OCI-M2 (cell line): ENCODE measurements around the gene LYL1.

Experiments used
- DNase-seq: peaks from one replicate; lab custom pipeline; 2025; ENCODE audit not compliant: unreplicated experiment; lab: John Stamatoyannopoulos, UW

Gene LYL1

DNA sequence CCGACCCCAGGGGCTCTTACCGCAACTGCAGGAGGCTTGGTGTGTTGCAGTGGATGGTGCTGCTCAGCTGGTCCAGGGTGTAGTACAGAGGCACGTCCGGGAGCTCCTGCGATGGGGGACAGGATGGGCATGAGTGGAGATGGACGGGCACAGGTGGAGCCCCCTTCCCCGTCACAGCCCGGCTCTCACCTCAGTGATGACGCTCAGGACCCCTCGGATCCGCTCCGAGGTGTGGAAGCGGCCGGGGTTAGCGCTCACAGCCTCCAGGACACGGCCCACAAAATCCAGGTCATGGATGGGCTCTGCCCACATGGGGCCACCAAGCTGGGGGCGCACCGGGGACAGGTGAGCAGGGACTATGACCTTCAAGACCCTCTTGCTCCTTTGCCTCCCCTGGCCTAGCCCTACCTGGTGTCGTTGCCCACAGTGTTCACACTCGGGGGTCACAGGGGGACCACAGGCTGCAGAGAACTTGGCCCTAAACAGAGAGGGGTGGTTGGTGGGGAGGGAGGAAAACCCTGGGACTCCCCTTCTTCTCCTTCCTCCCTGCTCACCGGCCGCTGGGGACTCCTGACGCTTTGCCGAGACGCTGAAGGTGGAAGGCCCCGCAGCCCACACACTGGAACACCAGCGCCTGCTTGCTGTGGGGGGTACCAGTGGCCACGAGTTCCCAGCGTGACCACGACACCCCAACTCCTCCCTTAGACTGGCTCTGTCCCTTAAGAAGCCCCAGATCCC lies 6.9 kb upstream of the LYL1 start:
- DNase-seq: no peak

DNA sequence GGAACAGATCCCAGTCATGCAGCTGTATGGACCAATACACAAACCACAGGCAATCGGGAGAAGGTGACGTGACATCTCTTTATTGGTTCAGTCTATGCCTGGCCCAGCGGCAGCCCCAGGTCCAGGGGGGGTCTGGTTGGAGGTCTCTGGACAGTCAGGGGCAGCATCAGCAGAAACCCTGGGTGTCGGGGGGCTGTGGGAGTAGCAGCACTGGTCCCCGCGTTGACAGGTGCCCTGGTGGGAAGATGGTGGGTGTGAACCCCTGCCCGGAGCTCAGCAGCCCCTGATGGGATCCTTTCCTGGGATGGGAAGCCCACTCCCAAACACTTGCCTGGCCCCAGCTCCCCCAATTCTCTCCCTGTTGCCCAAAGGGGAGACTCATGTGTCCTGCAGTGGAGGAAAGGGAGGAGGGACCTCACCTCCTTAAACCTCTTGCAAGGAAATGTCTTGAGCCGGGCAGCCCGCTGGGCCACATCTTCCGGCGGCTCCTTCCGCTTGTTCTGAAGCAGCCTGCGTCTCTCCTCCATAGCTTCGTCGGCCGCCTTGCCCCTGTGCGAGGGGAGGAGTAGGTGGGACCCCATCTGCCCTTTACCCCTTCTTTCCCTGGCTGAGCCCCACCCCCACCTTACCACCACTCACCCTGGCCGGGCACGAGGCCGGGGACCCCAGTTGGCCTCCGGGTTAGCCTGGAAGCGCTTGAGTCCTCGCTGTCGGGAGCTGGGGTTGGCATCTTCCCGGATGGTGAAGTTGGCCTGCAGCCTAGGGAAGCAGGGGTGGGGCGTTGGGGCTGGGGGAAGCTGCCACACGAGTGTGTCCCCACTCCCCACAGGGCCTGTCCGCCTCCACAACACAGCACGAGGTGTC lies 2.4 kb upstream of the LYL1 start:
- no peak for DNase-seq

DNA sequence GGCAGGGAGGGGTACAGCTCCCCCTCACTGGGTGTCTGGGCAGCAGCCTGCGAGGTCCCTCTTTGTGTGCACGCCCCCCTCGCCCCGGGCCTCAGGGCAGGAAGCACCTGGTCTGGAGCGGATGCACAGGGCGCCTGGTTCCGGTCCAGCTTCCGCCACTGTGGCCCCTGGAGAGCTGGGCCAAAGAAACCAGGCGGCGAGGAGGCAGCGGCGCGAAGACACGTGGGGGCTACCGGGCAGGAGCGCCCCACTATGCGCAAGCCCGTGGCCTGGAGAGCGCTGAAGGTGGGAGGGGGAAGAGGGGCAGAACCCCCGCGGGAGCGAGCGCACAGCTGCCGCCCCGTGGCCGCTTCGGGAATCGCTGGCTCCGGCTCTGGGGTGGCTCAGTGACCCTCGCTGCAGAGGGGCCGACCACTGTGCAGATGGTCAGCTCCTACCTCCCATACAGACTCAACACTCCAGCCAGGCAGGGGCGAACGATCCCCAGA lies 1.7 kb upstream of the LYL1 start:
- DNase-seq: no peak

DNA sequence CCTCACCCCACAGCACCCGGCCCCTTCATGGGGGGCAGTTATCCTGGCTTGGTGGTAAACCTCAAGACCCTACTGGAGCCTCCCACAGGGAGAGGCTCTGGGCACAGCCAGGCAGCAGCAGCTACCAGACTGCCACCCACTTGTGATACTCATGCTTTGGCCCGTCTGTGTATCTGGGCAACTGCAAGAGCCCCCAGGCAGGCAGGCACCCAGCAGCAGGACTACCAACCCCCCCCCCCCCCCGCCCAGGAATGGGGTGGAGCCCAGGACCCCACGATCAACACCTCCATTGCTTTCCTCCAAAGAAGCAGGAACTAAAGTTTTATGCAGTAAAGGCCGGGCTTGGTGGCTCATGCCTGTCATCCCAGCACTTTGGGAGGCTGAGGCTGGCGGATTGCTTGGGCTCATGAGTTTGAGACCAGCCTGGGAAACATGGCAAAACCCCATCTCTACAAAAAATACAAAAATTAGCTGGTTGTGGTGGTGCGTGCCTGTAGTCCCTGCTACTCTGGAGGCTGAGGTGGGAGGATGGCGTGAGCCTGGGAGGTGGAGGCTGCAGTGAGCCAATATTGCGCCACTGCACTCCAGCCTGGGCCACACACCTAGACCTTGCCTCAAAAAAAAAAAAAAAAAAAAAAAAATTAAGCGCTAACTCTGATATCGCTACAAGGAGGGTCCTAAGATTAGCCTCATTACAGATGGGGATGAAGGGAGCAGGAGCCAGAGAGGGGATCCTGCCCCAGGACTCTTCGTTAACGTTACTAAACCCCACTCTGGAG lies 1.1 kb upstream of the LYL1 start:
- DNase-seq: no peak

DNA sequence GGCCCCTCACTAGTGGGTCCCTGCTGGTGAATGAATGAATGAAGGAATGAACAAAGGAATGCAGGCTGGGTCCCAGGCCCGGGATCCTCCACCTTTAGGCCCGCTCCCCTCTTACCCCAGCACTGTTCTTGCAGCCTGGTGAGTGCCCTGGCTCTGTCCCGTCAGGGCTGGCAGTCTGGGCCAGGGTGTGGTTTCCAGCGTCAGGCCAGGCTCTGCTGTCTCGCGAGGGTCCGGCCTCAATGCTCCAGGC lies 317 bp downstream of the LYL1 start:
- DNase-seq: no peak

DNA sequence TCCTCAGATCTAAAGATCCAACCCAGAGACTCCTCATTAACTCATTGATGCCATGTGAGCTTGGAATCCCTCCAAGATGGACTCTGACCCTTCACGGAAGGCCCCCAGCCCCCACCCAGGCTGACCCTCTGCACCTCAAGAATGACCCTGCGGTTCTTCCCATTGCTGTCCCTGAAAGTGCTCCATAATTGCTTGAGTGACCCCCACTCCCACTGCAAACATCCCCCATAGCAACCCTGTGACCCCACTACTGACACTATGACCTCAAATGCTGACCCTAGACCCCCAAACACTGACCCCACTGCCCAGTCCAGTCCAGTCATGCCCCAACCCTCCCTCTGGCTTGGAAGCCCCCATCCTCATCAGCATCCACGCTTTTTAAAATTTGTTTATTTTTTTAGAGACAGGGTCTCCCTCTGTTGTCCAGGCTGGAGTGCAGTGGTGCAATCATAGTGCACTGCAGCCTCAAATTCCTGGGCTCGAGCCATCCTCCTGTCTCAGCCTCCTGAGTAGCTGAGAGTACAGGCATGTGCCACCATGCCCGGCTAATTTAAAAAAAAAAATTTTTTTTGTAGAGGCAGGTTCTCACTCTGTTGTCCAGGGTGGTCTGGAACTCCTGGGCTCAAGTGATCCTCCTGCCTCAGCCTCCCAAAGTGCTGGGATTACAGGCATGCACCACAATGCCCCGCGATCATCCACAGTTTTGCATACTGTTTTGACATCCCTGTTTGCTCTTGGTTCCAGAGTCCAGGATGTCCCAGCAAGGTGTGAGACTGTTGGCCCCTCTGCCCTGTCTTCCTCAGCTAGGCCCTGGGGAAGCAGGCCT lies 855 bp downstream of the LYL1 start:
- DNase-seq: no peak

DNA sequence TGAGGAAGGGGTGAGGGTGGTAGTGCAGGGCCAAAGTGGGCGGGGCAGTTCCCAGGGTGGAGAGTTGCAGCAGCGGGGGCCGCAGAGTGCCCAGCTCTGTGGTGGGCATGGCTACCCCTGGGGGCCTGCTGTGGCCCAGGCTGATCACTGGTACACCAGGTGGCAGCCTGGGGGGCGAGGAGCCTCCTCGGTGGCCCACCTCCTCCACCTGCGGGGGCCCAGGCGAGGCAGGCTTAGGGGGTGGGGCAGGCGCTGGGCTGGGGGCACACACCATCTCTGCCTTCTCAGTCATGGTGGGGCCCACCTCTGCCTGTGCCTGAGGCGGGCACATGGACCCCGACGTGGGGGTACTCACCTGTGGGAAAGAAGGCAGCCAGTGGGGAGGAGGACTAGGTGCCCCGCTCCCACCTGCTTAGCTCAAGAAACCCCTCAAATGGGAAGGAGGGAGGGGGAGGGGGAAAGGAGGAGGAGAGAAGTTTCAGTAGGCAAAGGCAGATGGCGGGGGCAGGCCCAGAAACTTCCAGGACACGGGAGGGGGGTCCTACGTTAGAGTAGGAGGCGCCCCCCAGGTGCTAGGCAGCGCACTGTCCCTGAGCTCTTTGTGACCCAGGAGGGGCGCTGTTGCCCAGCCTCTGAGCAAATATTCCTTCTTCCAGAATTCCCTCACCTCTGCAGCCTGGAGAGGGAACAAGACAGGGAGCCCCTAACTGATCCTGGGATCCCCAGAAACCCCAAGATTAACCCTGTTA lies 1.6 kb downstream of the LYL1 start:
- DNase-seq: no peak

DNA sequence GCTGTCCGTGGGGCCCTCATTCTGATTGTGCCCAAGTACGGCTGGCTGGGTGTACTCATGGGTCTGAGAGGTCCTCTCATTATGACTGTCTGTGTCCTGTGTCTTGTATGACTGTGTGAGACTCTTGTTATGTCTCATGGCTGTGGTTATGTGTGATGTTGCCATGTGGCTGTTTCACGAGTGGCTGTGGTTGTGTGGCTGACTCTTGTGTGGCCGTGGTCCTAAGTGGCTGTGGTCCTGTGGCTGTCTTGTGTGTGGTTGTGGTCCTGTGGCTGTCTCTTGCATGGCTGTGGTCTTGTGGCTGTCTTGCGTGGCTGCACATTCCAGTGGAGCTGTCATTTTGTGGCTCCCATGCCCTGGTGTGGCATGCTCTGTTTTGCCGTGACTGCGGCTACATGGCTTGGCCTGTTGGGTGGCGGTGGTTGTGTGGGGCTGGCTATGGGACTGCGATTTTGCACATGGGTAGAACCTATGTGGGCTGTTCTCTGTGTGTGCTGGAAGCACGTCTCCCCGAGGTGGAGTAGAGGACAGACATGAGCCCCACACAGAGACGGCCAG lies 2.5 kb downstream of the LYL1 start:
- no peak for DNase-seq

DNA sequence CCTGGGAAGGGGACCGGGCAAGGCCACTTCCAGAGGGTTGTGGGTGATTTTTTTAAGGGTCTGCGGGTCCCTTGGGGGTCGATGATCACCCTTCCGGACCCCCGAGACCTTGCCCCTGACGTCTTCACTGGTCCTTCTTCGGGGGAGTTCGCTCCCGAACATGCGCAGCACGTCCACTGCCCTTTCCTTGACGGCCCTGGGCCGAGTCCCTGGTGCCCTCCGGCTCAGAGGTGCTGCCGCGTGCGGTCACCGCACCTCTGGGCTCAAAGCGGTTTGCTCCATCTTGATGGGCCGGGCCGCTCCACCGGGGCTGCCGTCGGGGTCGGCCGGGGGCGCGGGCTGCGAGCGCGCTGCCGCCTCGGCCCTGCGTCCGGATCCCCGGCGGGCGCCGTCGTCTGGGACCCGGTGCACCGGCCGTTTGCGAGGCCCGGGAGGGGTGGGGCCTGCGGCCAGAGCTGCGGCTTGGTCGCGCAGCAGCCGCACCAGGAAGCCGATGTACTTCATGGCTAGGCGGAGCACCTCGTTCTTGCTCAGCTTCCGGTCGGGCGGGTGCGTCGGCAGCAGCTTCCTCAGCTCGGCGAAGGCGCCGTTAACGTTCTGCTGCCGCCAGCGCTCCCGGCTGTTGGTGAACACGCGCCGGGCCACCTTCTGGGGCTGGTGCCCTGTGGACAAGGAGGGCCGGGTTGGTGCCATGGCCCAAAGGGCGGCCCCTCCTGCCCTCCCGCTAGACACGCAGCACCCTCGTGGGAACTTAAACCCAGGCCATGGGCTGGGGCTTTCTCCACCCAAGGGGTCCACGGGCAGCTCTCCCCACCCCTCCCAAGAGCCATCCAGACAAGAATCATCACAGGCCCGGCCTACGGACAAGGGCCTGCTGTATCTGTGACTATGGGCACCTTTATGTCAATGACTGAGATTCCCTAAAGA lies 3.3 kb downstream of the LYL1 start:
- no peak for DNase-seq

DNA sequence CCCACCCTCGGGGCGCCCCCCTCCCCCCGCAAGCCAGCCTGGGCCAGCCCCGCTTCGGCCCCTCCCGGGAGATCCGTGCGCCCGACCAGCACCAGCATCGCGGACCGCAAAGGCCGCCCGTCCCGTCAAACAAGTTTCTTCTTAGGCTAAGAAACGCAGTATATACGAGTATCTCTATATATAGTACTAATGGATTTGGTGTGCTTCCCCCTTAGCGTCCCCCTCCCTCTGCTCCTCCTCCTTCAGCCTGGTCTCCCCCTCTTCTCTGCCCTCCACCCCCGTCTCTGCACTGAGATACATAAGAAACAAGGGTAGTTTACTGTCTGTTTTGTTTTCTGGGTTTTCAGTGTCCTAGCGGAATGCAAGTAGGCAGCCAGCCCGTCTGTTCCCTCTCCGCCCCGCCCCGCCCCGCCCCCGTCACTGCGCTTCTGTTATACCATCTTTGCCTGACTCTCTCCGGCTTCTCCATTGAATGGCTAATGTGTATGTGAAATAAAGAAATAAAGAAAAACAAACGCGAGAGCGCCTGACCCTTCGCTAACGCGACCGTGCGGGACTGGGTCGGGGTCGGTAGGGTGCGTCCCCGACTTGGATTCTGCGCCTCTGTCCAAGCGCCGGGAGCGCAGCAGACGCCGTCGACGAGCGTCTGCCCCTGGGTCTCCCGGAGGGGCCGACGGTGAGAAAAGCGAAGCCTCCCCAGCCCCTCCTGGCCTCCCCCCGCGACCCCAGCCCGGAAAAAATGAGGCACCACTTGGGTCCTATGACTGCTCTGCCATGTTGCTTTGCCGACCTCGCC lies 4.2 kb downstream of the LYL1 start:
- no peak for DNase-seq

DNA sequence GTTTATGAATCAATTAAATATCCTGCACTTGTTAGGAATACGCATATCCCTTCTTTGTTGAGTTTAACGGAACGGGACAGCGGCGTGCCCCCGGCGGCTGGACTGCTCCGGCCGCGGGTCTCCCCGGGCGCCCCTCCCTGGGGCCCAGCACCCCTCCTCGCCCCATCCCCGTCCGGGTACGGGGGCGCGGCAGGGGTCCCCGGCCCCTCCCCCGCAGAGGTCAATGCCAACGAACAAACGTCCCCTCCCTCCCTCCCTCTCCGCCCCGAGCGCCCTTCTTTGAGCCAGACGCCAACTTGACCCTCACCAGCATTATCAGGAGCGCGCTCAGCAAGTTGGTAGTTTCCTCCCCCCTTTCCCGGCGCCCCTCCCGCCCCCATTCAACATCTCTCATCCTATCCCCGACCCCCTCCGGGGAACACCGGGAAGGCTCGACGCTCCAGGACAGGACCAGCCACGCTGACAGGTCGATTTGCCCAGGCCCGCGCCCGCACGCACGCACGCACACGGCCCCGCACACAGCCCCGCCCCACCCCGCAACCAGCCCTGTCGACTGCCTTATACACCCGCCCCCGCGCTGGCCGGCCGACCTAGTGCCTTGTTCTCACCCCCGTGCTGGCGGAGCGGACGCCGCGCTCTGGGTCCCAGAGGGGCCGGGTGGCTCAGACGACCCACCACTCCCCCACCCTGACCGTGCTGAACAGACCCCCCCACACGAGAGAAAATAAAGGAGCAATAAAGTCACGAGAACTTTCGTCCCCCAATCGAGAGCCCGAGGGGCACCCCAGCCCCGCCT lies 5.0 kb downstream of the LYL1 start:
- no peak for DNase-seq

DNA sequence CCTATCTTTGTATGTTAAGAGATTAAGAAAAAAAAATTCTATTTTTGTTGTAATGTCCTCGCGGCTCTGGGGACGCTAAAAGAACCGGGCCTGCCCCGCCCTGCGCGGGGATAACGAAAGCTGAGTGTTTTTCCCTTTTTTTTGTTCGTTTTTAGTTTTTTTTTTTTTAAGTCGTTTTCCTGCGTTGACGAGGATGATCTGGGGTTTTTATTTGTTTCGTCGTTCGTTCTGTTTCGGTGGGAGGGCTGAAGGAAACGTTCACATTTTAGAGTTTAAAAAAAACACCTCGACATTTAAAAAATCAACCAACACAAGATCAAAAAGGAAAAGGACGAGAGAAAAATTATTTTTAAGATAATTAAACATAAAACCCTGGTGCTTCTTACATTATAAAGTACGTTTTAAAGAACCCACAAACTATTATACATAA lies 5.6 kb downstream of the LYL1 start:
- no peak for DNase-seq

DNA sequence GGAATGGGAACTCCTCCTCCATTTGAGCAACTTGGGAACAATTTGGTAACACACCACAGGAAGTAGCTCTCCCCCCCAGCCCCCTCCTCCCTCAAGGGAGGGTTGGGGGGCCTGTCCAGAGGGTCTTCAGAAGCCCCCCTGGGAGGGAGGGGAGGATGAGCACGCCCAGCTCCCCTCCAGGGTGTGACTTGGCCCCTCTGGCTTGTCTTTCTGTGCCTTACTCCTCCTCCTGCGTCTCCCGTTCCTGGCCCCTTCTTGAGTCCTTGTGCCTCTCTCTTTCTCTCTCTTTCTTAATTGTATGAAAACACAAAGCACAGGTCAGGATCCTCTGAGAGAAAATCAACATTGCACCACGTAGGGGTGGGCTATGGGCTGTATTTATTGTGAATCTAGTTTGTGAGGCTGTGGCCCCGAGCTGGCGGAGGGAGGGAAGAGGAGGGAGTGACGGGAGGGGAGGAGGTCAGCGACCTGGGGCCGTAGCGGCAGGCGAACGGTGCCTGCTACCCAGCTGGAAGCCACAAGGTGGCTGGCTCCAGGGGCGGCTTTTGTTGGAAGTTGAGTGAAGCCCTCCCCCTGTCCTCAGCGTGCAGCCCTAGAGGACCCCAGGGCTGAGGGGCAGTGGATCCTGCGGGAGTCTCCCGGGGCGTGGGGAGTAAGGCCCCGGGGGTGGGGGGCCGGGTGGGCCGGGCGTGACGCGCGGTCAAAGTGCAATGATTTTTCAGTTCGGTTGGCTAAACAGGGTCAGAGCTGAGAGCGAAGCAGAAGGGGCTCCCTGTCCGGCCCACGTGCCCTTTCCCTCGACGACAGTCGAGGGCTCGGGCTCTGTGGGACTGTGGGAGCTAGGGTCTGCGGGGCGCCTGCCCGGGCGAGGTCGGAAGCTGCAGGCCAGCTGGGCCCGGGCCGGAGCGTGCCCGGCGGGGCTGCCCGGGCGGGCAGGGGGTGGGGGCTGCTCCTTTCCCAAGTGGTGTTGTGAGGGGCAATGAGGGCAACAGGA lies 6.4 kb downstream of the LYL1 start:
- DNase-seq: no peak

DNA sequence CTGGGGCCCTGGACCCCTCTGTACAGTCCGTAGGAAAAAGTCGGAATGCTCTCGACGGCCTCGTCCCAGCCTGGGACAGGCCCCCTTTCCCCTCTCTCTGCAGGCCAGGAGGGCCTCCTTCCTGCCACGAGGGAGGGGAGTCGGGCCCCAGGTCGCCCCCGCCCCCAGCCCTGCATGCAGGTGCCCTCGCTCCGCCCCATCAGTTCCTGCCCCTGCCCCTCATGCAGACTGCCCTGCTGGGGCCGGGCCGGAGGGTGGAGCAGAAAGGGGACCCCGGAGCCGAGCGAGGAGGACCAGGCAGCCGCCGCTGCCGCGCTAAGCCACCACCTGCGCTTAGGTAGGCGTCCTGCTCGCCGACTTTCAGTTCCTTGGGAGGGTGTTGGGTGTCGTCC lies 7.3 kb downstream of the LYL1 start:
- DNase-seq: no peak

DNA sequence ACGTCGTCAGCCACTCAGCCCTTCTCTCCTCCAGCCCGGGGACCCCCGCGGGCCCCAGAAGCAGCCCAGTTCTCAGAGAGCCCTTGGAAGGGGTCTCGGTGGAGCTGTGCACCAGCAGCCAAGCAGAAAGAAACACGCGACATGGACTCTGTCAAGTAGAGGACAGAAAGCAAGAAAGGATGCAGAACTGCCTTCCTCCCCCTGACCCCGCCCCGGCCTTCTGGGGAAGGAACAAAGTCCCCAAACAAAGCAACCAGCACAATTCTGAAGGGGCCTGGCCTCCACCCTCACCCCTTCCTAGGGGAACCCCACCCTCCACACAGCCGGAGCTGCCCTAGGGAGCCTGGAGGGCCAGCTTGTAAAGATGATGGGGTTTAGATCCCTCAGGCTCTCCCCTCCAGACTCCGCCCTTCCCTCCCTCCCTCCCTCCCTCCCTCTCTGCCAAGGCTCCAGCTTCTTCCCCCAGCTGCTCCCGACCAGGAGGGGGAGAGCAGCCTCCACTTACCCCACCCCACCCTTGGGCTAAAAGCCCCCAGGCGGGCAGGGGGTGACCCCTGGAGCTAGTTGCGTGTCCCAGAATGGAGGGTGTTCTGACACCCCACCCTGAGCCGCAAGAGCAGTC lies 7.8 kb downstream of the LYL1 start:
- no peak for DNase-seq

DNA sequence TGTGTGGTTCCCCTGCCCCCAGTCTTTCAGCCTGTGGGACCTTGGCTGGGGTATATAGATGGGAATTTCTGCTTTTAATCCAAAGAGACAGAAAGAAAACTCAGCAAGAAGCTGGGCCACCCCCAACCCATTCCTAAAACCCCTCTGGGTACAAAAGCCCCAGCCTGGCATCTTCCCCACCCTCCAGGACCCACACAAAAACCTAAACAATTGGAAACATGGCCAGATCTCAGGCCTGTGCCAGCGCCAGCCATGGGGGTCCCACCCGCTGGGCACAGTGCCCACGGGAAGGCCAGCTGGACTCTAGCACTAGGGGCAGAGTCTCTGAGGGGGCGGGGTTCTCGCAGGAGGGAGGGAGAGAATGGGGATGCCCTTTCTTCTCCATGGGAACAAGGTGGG lies 8.6 kb downstream of the LYL1 start:
- no peak for DNase-seq
